GM21825 (cell line): ENCODE data around the gene MYADM.

Experiments used
- ATAC-seq: cut with Tn5 transposase; IDR thresholded peaks from one replicate; pipeline ENCODE4 v1.9.1; 2021; ENCODE audit warnings: mild to moderate bottlenecking, moderate library complexity; ENCODE audit not compliant: unreplicated experiment

The MYADM gene

GRCh38 chr19:53883231-53883661, 15.6 kb downstream of the MYADM start:
- no peak for ATAC-seq

- no peak for ATAC-seq
Observed at GRCh38 chr19:53883741-53884140, 16.1 kb downstream of the MYADM start.

GRCh38 chr19:53884256-53884655, 16.6 kb downstream of the MYADM start:
- no peak for ATAC-seq

GRCh38 chr19:53885036-53885435, 17.4 kb downstream of the MYADM start:
- no peak for ATAC-seq

- ATAC-seq = no peak
Observed at GRCh38 chr19:53892301-53892980, 24.8 kb downstream of the MYADM start.

- ATAC-seq = no peak
Observed at GRCh38 chr19:53892981-53893325, 25.3 kb downstream of the MYADM start.

- no peak for ATAC-seq
Observed at GRCh38 chr19:53894707-53895106, 27.0 kb downstream of the MYADM start.

- no peak for ATAC-seq
Observed at GRCh38 chr19:53896682-53897081, 29.0 kb downstream of the MYADM start.

GRCh38 chr19:53897459-53897858, 29.8 kb downstream of the MYADM start:
- ATAC-seq = no peak

GRCh38 chr19:53898166-53898565, 30.5 kb downstream of the MYADM start:
- ATAC-seq = no peak

- no peak for ATAC-seq
Observed at GRCh38 chr19:53898636-53899341, 31.1 kb downstream of the MYADM start.

- no peak for ATAC-seq
Observed at GRCh38 chr19:53900191-53900860, 32.6 kb downstream of the MYADM start.

- ATAC-seq = no peak
Observed at GRCh38 chr19:53903055-53903680, 35.5 kb downstream of the MYADM start.

- no peak for ATAC-seq
Observed at GRCh38 chr19:53904909-53905308, 37.2 kb downstream of the MYADM start.

GRCh38 chr19:53905787-53906186, 38.1 kb downstream of the MYADM start:
- ATAC-seq = no peak

GRCh38 chr19:53906211-53907192, 38.8 kb downstream of the MYADM start:
- ATAC-seq = no peak

- ATAC-seq = no peak
Observed at GRCh38 chr19:53907193-53907581, 39.5 kb downstream of the MYADM start.

GRCh38 chr19:53907690-53908089, 40.0 kb downstream of the MYADM start:
- no peak for ATAC-seq

- no peak for ATAC-seq
Observed at GRCh38 chr19:53908106-53908934, 40.6 kb downstream of the MYADM start.
